ENCODE results near the gene C1orf94. TPM values are rescaled to one million over a fixed set of nuclear protein-coding genes. Genes with fewer than 3 reads are reported as not detected.

The C1orf94 gene
- total RNA-seq (2014; rRNA removed; shearing (Covaris generic); ENCODE audit: low replicate concordance): not detected in 2 replicates

GRCh38 chr1:34176830-34177603 lies at the start of gene C1orf94:
C1orf94 (plus strand) TSS chr1:34176907; CDS start chr1:34177790, 883 bp downstream.
- in situ Hi-C loops (cut with HindIII; ENCODE audit: low pct_unique_long_range_greater_than_20kb, low sequenced_read_pairs): no loop called here
- DNase-seq (ENCODE audit: low read depth): no peak

- DNase-seq (ENCODE audit: low read depth): no peak
- in situ Hi-C loops (cut with HindIII; ENCODE audit: low pct_unique_long_range_greater_than_20kb, low sequenced_read_pairs): no loop called here
Observed at GRCh38 chr1:34127006-34128000, 49.4 kb upstream of the C1orf94 start.

GRCh38 chr1:34128186-34128889 lies 48.4 kb upstream of the C1orf94 start:
- in situ Hi-C loops (cut with HindIII; ENCODE audit: low pct_unique_long_range_greater_than_20kb, low sequenced_read_pairs): no loop called here
- DNase-seq (ENCODE audit: low read depth): no peak

- in situ Hi-C loops (cut with HindIII; ENCODE audit: low pct_unique_long_range_greater_than_20kb, low sequenced_read_pairs): no loop called here
Observed at GRCh38 chr1:34129630-34130029, 47.1 kb upstream of the C1orf94 start.

GRCh38 chr1:34130306-34130705 lies 46.4 kb upstream of the C1orf94 start:
- no peak for DNase-seq (ENCODE audit: low read depth)
- in situ Hi-C loops (cut with HindIII; ENCODE audit: low pct_unique_long_range_greater_than_20kb, low sequenced_read_pairs): no loop called here

More at GRCh38 chr1:34129630-34130029, 47.1 kb upstream of the C1orf94 start:
- DNase-seq (ENCODE audit: low read depth): no peak

- in situ Hi-C loops (cut with HindIII; ENCODE audit: low pct_unique_long_range_greater_than_20kb, low sequenced_read_pairs): no loop called here
- DNase-seq (ENCODE audit: low read depth): no peak
Observed at GRCh38 chr1:34131396-34132160, 45.1 kb upstream of the C1orf94 start.

GRCh38 chr1:34132161-34132420 lies 44.6 kb upstream of the C1orf94 start:
- DNase-seq (ENCODE audit: low read depth): no peak
- in situ Hi-C loops (cut with HindIII; ENCODE audit: low pct_unique_long_range_greater_than_20kb, low sequenced_read_pairs): no loop called here

- in situ Hi-C loops (cut with HindIII; ENCODE audit: low pct_unique_long_range_greater_than_20kb, low sequenced_read_pairs): no loop called here
- DNase-seq (ENCODE audit: low read depth): no peak
Observed at GRCh38 chr1:34137411-34137810, 39.3 kb upstream of the C1orf94 start.

GRCh38 chr1:34140011-34140676 lies 36.6 kb upstream of the C1orf94 start:
- in situ Hi-C loops (cut with HindIII; ENCODE audit: low pct_unique_long_range_greater_than_20kb, low sequenced_read_pairs): no loop called here
- DNase-seq (ENCODE audit: low read depth): no peak

- DNase-seq (ENCODE audit: low read depth): no peak
- in situ Hi-C loops (cut with HindIII; ENCODE audit: low pct_unique_long_range_greater_than_20kb, low sequenced_read_pairs): no loop called here
Observed at GRCh38 chr1:34143975-34144374, 32.7 kb upstream of the C1orf94 start.

- in situ Hi-C loops (cut with HindIII; ENCODE audit: low pct_unique_long_range_greater_than_20kb, low sequenced_read_pairs): no loop called here
- no peak for DNase-seq (ENCODE audit: low read depth)
Observed at GRCh38 chr1:34144766-34145165, 31.9 kb upstream of the C1orf94 start.

- in situ Hi-C loops (cut with HindIII; ENCODE audit: low pct_unique_long_range_greater_than_20kb, low sequenced_read_pairs): no loop called here
Observed at GRCh38 chr1:34147301-34147700, 29.4 kb upstream of the C1orf94 start.

GRCh38 chr1:34149501-34149900 lies 27.2 kb upstream of the C1orf94 start:
- in situ Hi-C loops (cut with HindIII; ENCODE audit: low pct_unique_long_range_greater_than_20kb, low sequenced_read_pairs): no loop called here
- no peak for DNase-seq (ENCODE audit: low read depth)

More at GRCh38 chr1:34147301-34147700, 29.4 kb upstream of the C1orf94 start:
- DNase-seq (ENCODE audit: low read depth): no peak

- DNase-seq (ENCODE audit: low read depth): no peak
Observed at GRCh38 chr1:34153246-34153645, 23.5 kb upstream of the C1orf94 start.

GRCh38 chr1:34155860-34156259 lies 20.8 kb upstream of the C1orf94 start:
- DNase-seq (ENCODE audit: low read depth): no peak

More at GRCh38 chr1:34153246-34153645, 23.5 kb upstream of the C1orf94 start:
- in situ Hi-C loops (cut with HindIII; ENCODE audit: low pct_unique_long_range_greater_than_20kb, low sequenced_read_pairs): no loop called here

GRCh38 chr1:34156739-34157138 lies 20.0 kb upstream of the C1orf94 start:
- DNase-seq (ENCODE audit: low read depth): no peak
- in situ Hi-C loops (cut with HindIII; ENCODE audit: low pct_unique_long_range_greater_than_20kb, low sequenced_read_pairs): no loop called here

More at GRCh38 chr1:34155860-34156259, 20.8 kb upstream of the C1orf94 start:
- in situ Hi-C loops (cut with HindIII; ENCODE audit: low pct_unique_long_range_greater_than_20kb, low sequenced_read_pairs): no loop called here
